Measurements from ENCODE around the gene HNRNPA3.
"Not testable (repeated sequence)": the region's sequence is repeated elsewhere in the genome, so short reads cannot be mapped to it uniquely, and the experiment has no call there.

HNRNPA3 gene

GRCh38 chr2:177212106-177212890 lies at the start of gene HNRNPA3:
Gene HNRNPA3 (plus strand): TSS chr2:177212794. CDS start chr2:177212800, 6 bp downstream.
- DNase-seq (ENCODE audit: low read depth in 2 of 2): peak; percentile 100

- no peak for DNase-seq (ENCODE audit: low read depth in 2 of 2)
These were observed 48.5 kb upstream of the HNRNPA3 start for GRCh38 chr2:177164131-177164530.

GRCh38 chr2:177164584-177165052 lies 48.0 kb upstream of the HNRNPA3 start:
- peak; percentile 66 to 81 for DNase-seq (ENCODE audit: low read depth in 2 of 2)

- DNase-seq (ENCODE audit: low read depth in 2 of 2): no peak
These were observed 47.5 kb upstream of the HNRNPA3 start for GRCh38 chr2:177165061-177165583.

GRCh38 chr2:177165721-177166711 lies 46.6 kb upstream of the HNRNPA3 start:
- no peak for DNase-seq (ENCODE audit: low read depth in 2 of 2)

GRCh38 chr2:177169810-177170514 lies 42.6 kb upstream of the HNRNPA3 start:
- no peak for DNase-seq (ENCODE audit: low read depth in 2 of 2)

GRCh38 chr2:177171418-177171865 lies 41.2 kb upstream of the HNRNPA3 start:
- no peak for DNase-seq (ENCODE audit: low read depth in 2 of 2)

GRCh38 chr2:177172034-177172880 lies 40.3 kb upstream of the HNRNPA3 start:
- no peak for DNase-seq (ENCODE audit: low read depth in 2 of 2)

- no peak for DNase-seq (ENCODE audit: low read depth in 2 of 2)
These were observed 38.1 kb upstream of the HNRNPA3 start for GRCh38 chr2:177174486-177174885.

GRCh38 chr2:177175917-177176668 lies 36.5 kb upstream of the HNRNPA3 start:
- no peak for DNase-seq (ENCODE audit: low read depth in 2 of 2)

GRCh38 chr2:177178797-177179196 lies 33.8 kb upstream of the HNRNPA3 start:
- no peak for DNase-seq (ENCODE audit: low read depth in 2 of 2)

GRCh38 chr2:177179227-177179626 lies 33.4 kb upstream of the HNRNPA3 start:
- no peak for DNase-seq (ENCODE audit: low read depth in 2 of 2)

GRCh38 chr2:177179671-177180070 lies 32.9 kb upstream of the HNRNPA3 start:
- not testable (repeated sequence) for DNase-seq (ENCODE audit: low read depth in 2 of 2)

GRCh38 chr2:177180269-177181000 lies 32.2 kb upstream of the HNRNPA3 start:
- no peak for DNase-seq (ENCODE audit: low read depth in 2 of 2)

- no peak for DNase-seq (ENCODE audit: low read depth in 2 of 2)
These were observed 28.7 kb upstream of the HNRNPA3 start for GRCh38 chr2:177183860-177184259.

- no peak for DNase-seq (ENCODE audit: low read depth in 2 of 2)
These were observed 28.0 kb upstream of the HNRNPA3 start for GRCh38 chr2:177184606-177185005.

- DNase-seq (ENCODE audit: low read depth in 2 of 2): not testable (repeated sequence)
These were observed 26.6 kb upstream of the HNRNPA3 start for GRCh38 chr2:177186038-177186437.

- DNase-seq (ENCODE audit: low read depth in 2 of 2): no peak
These were observed 24.8 kb upstream of the HNRNPA3 start for GRCh38 chr2:177187631-177188312.
